GM19238 (cell line): ENCODE data around the gene CYP4X1.
"Not testable (repeated sequence)": the region's sequence is repeated elsewhere in the genome, so short reads cannot be mapped to it uniquely, and the experiment has no call there.

Experiments used
- DNase-seq: peaks from one replicate; pipeline ENCODE4 v3.0.0; 2011; ENCODE audit warnings: low spot score; ENCODE audit not compliant: insufficient read length

CYP4X1 gene

DNA sequence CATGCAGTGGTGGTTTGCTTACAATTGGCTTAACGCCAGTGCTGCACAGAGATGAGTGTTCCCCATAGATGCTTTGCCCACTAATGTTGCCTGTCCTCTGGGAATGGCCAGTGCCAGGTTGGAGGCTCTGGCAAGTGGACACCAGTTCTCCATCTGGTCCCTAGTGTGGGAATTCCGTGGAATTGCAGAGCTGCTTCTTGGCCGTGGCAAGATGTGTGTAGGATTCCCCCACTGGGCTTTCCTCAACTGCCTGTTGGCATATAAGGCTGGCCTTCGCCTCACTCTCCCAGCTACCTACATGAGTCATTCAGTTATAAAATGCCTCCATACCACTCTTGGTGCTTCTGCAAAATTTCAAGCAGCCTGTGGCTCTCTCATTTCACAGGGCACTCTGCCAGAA, 45.6 kb downstream of the CYP4X1 start:
- not testable (repeated sequence) for DNase-seq

- DNase-seq, result not testable (repeated sequence)
These were observed 46.0 kb downstream of the CYP4X1 start for GRCh38 chr1:47069509-47069908.

GRCh38 chr1:47089356-47089755, 65.9 kb downstream of the CYP4X1 start:
- DNase-seq, result not testable (repeated sequence)

GRCh38 chr1:47091476-47091875, 68.0 kb downstream of the CYP4X1 start:
- DNase-seq, result not testable (repeated sequence)
